IPS DF 19.7 (cell line): ENCODE results near the gene SEPTIN1.
"Not testable (repeated sequence)": the region's sequence is repeated elsewhere in the genome, so short reads cannot be mapped to it uniquely, and the experiment has no call there.

Source experiments
- DNase-seq: peaks from one replicate; pipeline ENCODE4 v3.0.0-alpha.2; 2013; ENCODE audit warnings: low read depth, low spot score

The SEPTIN1 gene

GRCh38 chr16:30401768-30402425, 19.5 kb upstream of the SEPTIN1 start:
- DNase-seq = no peak

GRCh38 chr16:30399435-30400186, 17.2 kb upstream of the SEPTIN1 start:
- no peak for DNase-seq

- no peak for DNase-seq
Observed at GRCh38 chr16:30398661-30399434, 16.5 kb upstream of the SEPTIN1 start.

GRCh38 chr16:30397776-30398660, 15.7 kb upstream of the SEPTIN1 start:
- no peak for DNase-seq

GRCh38 chr16:30397056-30397455, 14.7 kb upstream of the SEPTIN1 start:
- no peak for DNase-seq

- DNase-seq = not testable (repeated sequence)
Observed at GRCh38 chr16:30396627-30397026, 14.3 kb upstream of the SEPTIN1 start.

- no peak for DNase-seq
Observed at GRCh38 chr16:30395992-30396585, 13.7 kb upstream of the SEPTIN1 start.

- DNase-seq = peak; percentile 77
Observed at GRCh38 chr16:30395155-30395991, 13.0 kb upstream of the SEPTIN1 start, which contains the start of gene ZNF48. TSS of gene ZNF48 (plus strand) at chr16:30395420. CDS start at chr16:30395795, 375 bp downstream.

- DNase-seq = no peak
Observed at GRCh38 chr16:30394592-30395154, 12.3 kb upstream of the SEPTIN1 start.

GRCh38 chr16:30383521-30383920, 1.2 kb upstream of the SEPTIN1 start:
- DNase-seq = no peak

- DNase-seq = no peak
Observed at GRCh38 chr16:30381291-30382041, 895 bp downstream of the SEPTIN1 start.

GRCh38 chr16:30380803-30381208, 1.6 kb downstream of the SEPTIN1 start:
- DNase-seq = no peak

- DNase-seq = no peak
Observed at GRCh38 chr16:30380072-30380802, 2.1 kb downstream of the SEPTIN1 start.

- DNase-seq = no peak
Observed at GRCh38 chr16:30379158-30379783, 3.1 kb downstream of the SEPTIN1 start.

- peak; percentile 76 for DNase-seq
Observed at GRCh38 chr16:30378236-30379157, 3.9 kb downstream of the SEPTIN1 start.

GRCh38 chr16:30377812-30378235, 4.5 kb downstream of the SEPTIN1 start:
- peak; percentile 84 for DNase-seq
